ENCODE measurements around the gene RGS6. TPM values are rescaled to one million over a fixed set of nuclear protein-coding genes. Genes with fewer than 3 reads are reported as not detected.

Gene RGS6
- total and polyA plus RNA-seq, 2 donors (not counting 1 experiment from before 2014, with no cell fraction given), result not detected

- no peaks in the 10 kb centered on the region for H3K4me1 ChIP-seq (ENCODE audit: control insufficient read depth, extremely low read depth, insufficient read depth, low read length)
- H3K9me3 ChIP-seq (ENCODE audit: control insufficient read depth, insufficient read depth, low read depth, low read length), result no peaks in the 10 kb centered on the region
- H3K9ac ChIP-seq (ENCODE audit: insufficient read depth, low read length), result no peak overlapping the region
- no peaks in the 10 kb centered on the region for H3K79me2 ChIP-seq (ENCODE audit: control insufficient read depth, insufficient read depth, low read length)
- TF ChIP-seq EZH2 (IDR thresholded peaks at IDR 0.05; ENCODE audit: low read length, missing control alignments), result no peak
- no peak for TF ChIP-seq CTCF (conservative IDR thresholded peaks at IDR 0.05 in 1 of 2, IDR thresholded peaks at IDR 0.05 in 1 of 2; ENCODE audit: low read depth in 1 of 2, low read length in 2 of 2)
- H4K20me1 ChIP-seq (ENCODE audit: control insufficient read depth, extremely low read depth, insufficient read depth, low read length), result no peaks in the 10 kb centered on the region
- DNase-seq (ENCODE audit: low read depth in 2 of 2), result no peak
- H3K4me2 ChIP-seq (ENCODE audit: extremely low read depth, insufficient read depth, low read length), result no peak overlapping the region
- H3K27ac ChIP-seq (ENCODE audit: insufficient read depth, low read length), result no peak overlapping the region
- H3K36me3 ChIP-seq (ENCODE audit: control insufficient read depth, insufficient read depth, low read length), result no peaks in the 10 kb centered on the region
- H3K27me3 ChIP-seq (ENCODE audit: control insufficient read depth, insufficient read depth, low read length), result no peaks in the 10 kb centered on the region
- no peak overlapping the region for H3K4me3 ChIP-seq (replicated peaks in 1 of 4; ENCODE audit: control extremely low read depth in 1 of 4, insufficient read depth in 1 of 4, low read depth in 3 of 4, low read length in 4 of 4)
- no peak overlapping the region for H2AFZ ChIP-seq (ENCODE audit: low read length)
Observed at GRCh38 chr14:72416081-72416849, 484.0 kb downstream of the RGS6 start.

- no peaks in the 10 kb centered on the region for H3K27me3 ChIP-seq (ENCODE audit: control insufficient read depth, insufficient read depth, low read length)
- DNase-seq (ENCODE audit: low read depth in 2 of 2), result no peak
- no peaks in the 10 kb centered on the region for H3K4me1 ChIP-seq (ENCODE audit: control insufficient read depth, extremely low read depth, insufficient read depth, low read length)
- H4K20me1 ChIP-seq (ENCODE audit: control insufficient read depth, extremely low read depth, insufficient read depth, low read length), result no peaks in the 10 kb centered on the region
- TF ChIP-seq EZH2 (IDR thresholded peaks at IDR 0.05; ENCODE audit: low read length, missing control alignments) (no peak), CTCF (conservative IDR thresholded peaks at IDR 0.05 in 1 of 2, IDR thresholded peaks at IDR 0.05 in 1 of 2; ENCODE audit: low read depth in 1 of 2, low read length in 2 of 2) (no peak)
- no peak overlapping the region for H3K4me2 ChIP-seq (ENCODE audit: extremely low read depth, insufficient read depth, low read length)
- no peak overlapping the region for H3K9ac ChIP-seq (ENCODE audit: insufficient read depth, low read length)
- no peaks in the 10 kb centered on the region for H3K9me3 ChIP-seq (ENCODE audit: control insufficient read depth, insufficient read depth, low read depth, low read length)
- H3K27ac ChIP-seq (ENCODE audit: insufficient read depth, low read length), result no peak overlapping the region
- no peak overlapping the region for H2AFZ ChIP-seq (ENCODE audit: low read length)
- no peaks in the 10 kb centered on the region for H3K79me2 ChIP-seq (ENCODE audit: control insufficient read depth, insufficient read depth, low read length)
- no peak overlapping the region for H3K4me3 ChIP-seq (replicated peaks in 1 of 4; ENCODE audit: control extremely low read depth in 1 of 4, insufficient read depth in 1 of 4, low read depth in 3 of 4, low read length in 4 of 4)
- H3K36me3 ChIP-seq (ENCODE audit: control insufficient read depth, insufficient read depth, low read length), result no peaks in the 10 kb centered on the region
Observed at GRCh38 chr14:72416892-72417291, 484.7 kb downstream of the RGS6 start.

- Histone ChIP-seq H3K27me3 (ENCODE audit: control insufficient read depth, insufficient read depth, low read length) (no peaks in the 10 kb centered on the region), H3K36me3 (ENCODE audit: control insufficient read depth, insufficient read depth, low read length) (no peaks in the 10 kb centered on the region), H3K27ac (ENCODE audit: insufficient read depth, low read length) (no peak overlapping the region), H3K9me3 (ENCODE audit: control insufficient read depth, insufficient read depth, low read depth, low read length) (no peaks in the 10 kb centered on the region), H3K4me1 (ENCODE audit: control insufficient read depth, extremely low read depth, insufficient read depth, low read length) (no peaks in the 10 kb centered on the region), H4K20me1 (ENCODE audit: control insufficient read depth, extremely low read depth, insufficient read depth, low read length) (no peaks in the 10 kb centered on the region), H3K79me2 (ENCODE audit: control insufficient read depth, insufficient read depth, low read length) (no peaks in the 10 kb centered on the region), H2AFZ (ENCODE audit: low read length) (no peak overlapping the region), H3K4me2 (ENCODE audit: extremely low read depth, insufficient read depth, low read length) (no peak overlapping the region), H3K9ac (ENCODE audit: insufficient read depth, low read length) (no peak overlapping the region), H3K4me3 (replicated peaks in 1 of 4; ENCODE audit: control extremely low read depth in 1 of 4, insufficient read depth in 1 of 4, low read depth in 3 of 4, low read length in 4 of 4) (no peak overlapping the region)
- no peak for DNase-seq (ENCODE audit: low read depth in 2 of 2)
- TF ChIP-seq EZH2 (IDR thresholded peaks at IDR 0.05; ENCODE audit: low read length, missing control alignments), result no peak
- TF ChIP-seq CTCF (conservative IDR thresholded peaks at IDR 0.05 in 1 of 2, IDR thresholded peaks at IDR 0.05 in 1 of 2; ENCODE audit: low read depth in 1 of 2, low read length in 2 of 2), result no peak
Observed at GRCh38 chr14:72418806-72419205, 486.6 kb downstream of the RGS6 start.

All from fibroblast of lung (primary cell).